Testis (tissue), 2 donors: ENCODE results near the gene CTU1.

ENCODE experiments used
- POLR2A ChIP-seq: fragments of 450-650 bp; IDR thresholded peaks from one replicate; pipeline ENCODE4 v1.6.1; 2017; ENCODE audit warnings: antibody characterized with exemption, mild to moderate bottlenecking, moderate library complexity
- TF ChIP-seq, protein P1 (sequence below), 3 experiments: fragments of 450-650 bp in 2 of 3; fragments of 200-600 bp in 1 of 3; sonication (generic) in 1 of 3; IDR thresholded peaks; one replicate each; pipeline ENCODE4 v1.5.1; 2016 to 2019; ENCODE audit warnings: antibody characterized with exemption in 3 of 3, mild to moderate bottlenecking in 2 of 3, moderate library complexity in 1 of 3

DNA sequence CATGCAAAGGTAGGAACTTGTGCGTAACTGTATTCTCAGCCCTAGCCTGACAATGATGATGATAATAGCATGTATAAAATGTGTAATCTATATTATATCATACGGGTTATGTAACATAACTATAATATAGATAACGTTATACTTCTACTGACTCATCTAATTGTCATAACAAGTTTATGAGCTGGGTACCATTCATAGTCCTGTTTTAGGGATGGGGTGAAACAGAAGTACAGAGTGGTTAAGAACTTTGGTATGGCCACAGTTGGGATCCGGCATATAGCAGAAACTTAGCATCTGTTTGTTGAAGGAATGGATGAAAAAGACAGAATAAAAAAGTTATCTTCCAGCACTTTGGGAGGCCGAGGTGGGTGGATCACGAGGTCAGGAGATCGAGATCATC is 5.2 kb downstream of the CTU1 start:
- TF ChIP-seq, protein P1, sequence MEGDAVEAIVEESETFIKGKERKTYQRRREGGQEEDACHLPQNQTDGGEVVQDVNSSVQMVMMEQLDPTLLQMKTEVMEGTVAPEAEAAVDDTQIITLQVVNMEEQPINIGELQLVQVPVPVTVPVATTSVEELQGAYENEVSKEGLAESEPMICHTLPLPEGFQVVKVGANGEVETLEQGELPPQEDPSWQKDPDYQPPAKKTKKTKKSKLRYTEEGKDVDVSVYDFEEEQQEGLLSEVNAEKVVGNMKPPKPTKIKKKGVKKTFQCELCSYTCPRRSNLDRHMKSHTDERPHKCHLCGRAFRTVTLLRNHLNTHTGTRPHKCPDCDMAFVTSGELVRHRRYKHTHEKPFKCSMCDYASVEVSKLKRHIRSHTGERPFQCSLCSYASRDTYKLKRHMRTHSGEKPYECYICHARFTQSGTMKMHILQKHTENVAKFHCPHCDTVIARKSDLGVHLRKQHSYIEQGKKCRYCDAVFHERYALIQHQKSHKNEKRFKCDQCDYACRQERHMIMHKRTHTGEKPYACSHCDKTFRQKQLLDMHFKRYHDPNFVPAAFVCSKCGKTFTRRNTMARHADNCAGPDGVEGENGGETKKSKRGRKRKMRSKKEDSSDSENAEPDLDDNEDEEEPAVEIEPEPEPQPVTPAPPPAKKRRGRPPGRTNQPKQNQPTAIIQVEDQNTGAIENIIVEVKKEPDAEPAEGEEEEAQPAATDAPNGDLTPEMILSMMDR (IDR thresholded peaks at IDR 0.05): no peak
- no peak for TF ChIP-seq POLR2A
